ENCODE measurements around the gene RBM20. TPM values are rescaled to one million over a fixed set of nuclear protein-coding genes. Genes with fewer than 3 reads are reported as not detected.

Gene RBM20
- total RNA-seq, 1 experiment from 2014 or later, result 0.17 TPM

- no peak overlapping the region for H2BK12ac ChIP-seq (ENCODE audit: insufficient read length, low read depth, low read length)
- no peak for DNase-seq
- H3K27me3 ChIP-seq (ENCODE audit: insufficient read depth, low read length), result no peaks in the 10 kb centered on the region
- H2BK5ac ChIP-seq (ENCODE audit: insufficient read length, low read length), result no peak overlapping the region
- no peaks in the 10 kb centered on the region for H3K4me1 ChIP-seq (ENCODE audit: insufficient read depth, low read length)
- no peak overlapping the region for H2AK5ac ChIP-seq (ENCODE audit: insufficient read length, low read length)
- no peak overlapping the region for H4K91ac ChIP-seq (ENCODE audit: insufficient read length, low read depth, low read length)
- no peak for TF ChIP-seq CTCF (conservative IDR thresholded peaks at IDR 0.05)
- H2BK20ac ChIP-seq (ENCODE audit: low read depth, low read length, poor library complexity, severe bottlenecking), result no peak overlapping the region
- no peak overlapping the region for H2AFZ ChIP-seq (ENCODE audit: low read length)
- no peak overlapping the region for H3K4ac ChIP-seq (ENCODE audit: low read depth, low read length)
- no peak overlapping the region for H3K4me2 ChIP-seq (ENCODE audit: insufficient read depth, insufficient read length, low read length)
- no peak overlapping the region for H3K9ac ChIP-seq (ENCODE audit: extremely low read depth, insufficient read length, low read length)
- Mint-ChIP-seq H3K4me3 (no peak overlapping the region), H3K36me3 (ENCODE audit: insufficient read depth in 1 of 3, low read depth in 3 of 3) (no peaks in the 10 kb centered on the region), H3K9me3 (no peaks in the 10 kb centered on the region), H3K27ac (no peak overlapping the region), H3K27me3 (ENCODE audit: low read depth) (peaks cover 2% of the 10 kb centered on the region), H3K4me1 (no peaks in the 10 kb centered on the region)
- H3K23me2 ChIP-seq (ENCODE audit: insufficient read length, low read depth, low read length, poor library complexity, severe bottlenecking), result no peaks in the 10 kb centered on the region
- no CpG with 5 or more reads among the region's 4 CpGs for WGBS (ENCODE audit: extremely low coverage, insufficient read length, low lambda C conversion rate)
- H3K79me1 ChIP-seq (ENCODE audit: insufficient read depth, low read depth, low read length, poor library complexity, severe bottlenecking), result no peaks in the 10 kb centered on the region
- H3K79me2 ChIP-seq (ENCODE audit: insufficient read depth, low read length), result no peaks in the 10 kb centered on the region
- no peaks in the 10 kb centered on the region for H3K9me3 ChIP-seq (ENCODE audit: control insufficient read depth, low read depth, low read length)
- no peak overlapping the region for H4K8ac ChIP-seq (replicated peaks; ENCODE audit: insufficient read length, low read depth, low read length)
- no peak overlapping the region for H4K5ac ChIP-seq (ENCODE audit: insufficient read length, low read depth, low read length)
- H2BK120ac ChIP-seq (ENCODE audit: low read depth, low read length, poor library complexity, severe bottlenecking), result no peak overlapping the region
- H3K14ac ChIP-seq (ENCODE audit: insufficient read depth, low read length), result no peak overlapping the region
- H3T11ph ChIP-seq (ENCODE audit: low read length), result no peak overlapping the region
- no peak overlapping the region for H2BK15ac ChIP-seq (ENCODE audit: low read depth, low read length)
- H3K18ac ChIP-seq (ENCODE audit: insufficient read length, low read depth, low read length), result no peak overlapping the region
- no peak overlapping the region for H3K27ac ChIP-seq (ENCODE audit: insufficient read length, low read depth, low read length)
- no peak overlapping the region for H3K23ac ChIP-seq (ENCODE audit: insufficient read length, low read depth, low read length)
- no peak overlapping the region for H3K56ac ChIP-seq (ENCODE audit: insufficient read length, low read depth, low read length)
- H4K20me1 ChIP-seq (ENCODE audit: control insufficient read depth, insufficient read depth, insufficient read length), result no peaks in the 10 kb centered on the region
These were observed 133.5 kb downstream of the RBM20 start for GRCh38 chr10:110777661-110778060.
